GM13977 (cell line): ENCODE measurements around the gene ZBTB45.
"Not testable (repeated sequence)": the region's sequence is repeated elsewhere in the genome, so short reads cannot be mapped to it uniquely, and the experiment has no call there.

Experiments used
- DNase-seq: peaks from one replicate; pipeline ENCODE4 v3.0.0; 2012; ENCODE audit warnings: low spot score
- CTCF ChIP-seq: IDR thresholded peaks from 2 replicates; pipeline ENCODE4 v1.5.1; 2012; ENCODE audit warnings: mild to moderate bottlenecking, control low read depth; ENCODE audit not compliant: insufficient read depth; ENCODE audit errors: extremely low read depth, missing control alignments
- in situ Hi-C: fragments of 300-500 bp; cut with MboI; formaldehyde crosslinking; loops from one replicate; pipeline ENCODE4 v1.12.0; 2022; ENCODE audit warnings: low sequenced_read_pairs, low pct_unique_long_range_greater_than_20kb, mixed read lengths, inconsistent platforms; ENCODE audit not compliant: unreplicated experiment

The ZBTB45 gene

GRCh38 chr19:58471736-58472135, 47.9 kb downstream of the ZBTB45 start:
- no peak for DNase-seq
- TF ChIP-seq CTCF, result no peak
- in situ Hi-C loops, result no loop called here

- in situ Hi-C loops, DNase-seq: not testable (repeated sequence)
Measured at GRCh38 chr19:58470837-58471543, 48.6 kb downstream of the ZBTB45 start.

- no peak for TF ChIP-seq CTCF
- in situ Hi-C loops, result no loop called here
Measured at GRCh38 chr19:58469241-58470013, 50.2 kb downstream of the ZBTB45 start.

GRCh38 chr19:58468216-58468839, 51.3 kb downstream of the ZBTB45 start:
- in situ Hi-C loops, result no loop called here
- no peak for DNase-seq
- TF ChIP-seq CTCF, result no peak

More at GRCh38 chr19:58469241-58470013, 50.2 kb downstream of the ZBTB45 start:
- no peak for DNase-seq

- TF ChIP-seq CTCF, result no peak
- in situ Hi-C loops, result no loop called here
- peak; percentile 99 for DNase-seq
Measured at GRCh38 chr19:58466760-58467589, 52.6 kb downstream of the ZBTB45 start, which contains the start of gene ZNF324. Gene ZNF324 (plus strand): TSS chr19:58467080. CDS start chr19:58469186, 2,106 bp downstream.

- TF ChIP-seq CTCF, result no peak
- DNase-seq, result no peak
- in situ Hi-C loops, result no loop called here
Measured at GRCh38 chr19:58466089-58466759, 53.4 kb downstream of the ZBTB45 start.
